CD14-positive monocyte (primary cell): ENCODE measurements around the gene DNAH14. TPM values are rescaled to one million over a fixed set of nuclear protein-coding genes. Genes with fewer than 3 reads are reported as not detected.

Experiments used
- DNase-seq, 3 donors: peaks; one replicate each; pipeline ENCODE4 v3.0.0-alpha.2; 2011 to 2022
- H2AFZ ChIP-seq: 2 replicates; pipeline ENCODE4 v1.6.0; 2012; ENCODE audit warnings: mild to moderate bottlenecking, low read depth, low read length, inconsistent platforms; ENCODE audit not compliant: insufficient read depth, poor library complexity, severe bottlenecking
- H3K27ac ChIP-seq, 2 donors: 1 replicate in 1 of 2; 2 replicates in 1 of 2; pipeline ENCODE4 v1.5.1; 2012 to 2013; ENCODE audit warnings: low read length in 2 of 2, control low read depth in 1 of 2, inconsistent platforms in 1 of 2, low read depth in 1 of 2, mild to moderate bottlenecking in 1 of 2
- H3K27me3 ChIP-seq, 2 donors: one replicate each; pipeline versions ENCODE4 v1.6.0 to v1.6.1; 2011 to 2013; ENCODE audit warnings: low read length in 2 of 2; ENCODE audit not compliant: control insufficient read depth in 2 of 2, insufficient read depth in 2 of 2
- H3K36me3 ChIP-seq, 2 donors: replicated peaks in 1 of 2; 1 replicate in 1 of 2; 2 replicates in 1 of 2; pipeline versions ENCODE4 v1.5.1 to v1.6.1; 2012 to 2013; ENCODE audit warnings: low read length in 2 of 2, control low read depth in 1 of 2, inconsistent platforms in 1 of 2, mild to moderate bottlenecking in 1 of 2; ENCODE audit not compliant: insufficient read depth in 2 of 2, control insufficient read depth in 1 of 2
- H3K4me1 ChIP-seq, 2 donors: 1 replicate in 1 of 2; 2 replicates in 1 of 2; pipeline versions ENCODE4 v1.5.1 to v1.6.1; 2012 to 2013; ENCODE audit warnings: low read length in 2 of 2, control low read depth in 1 of 2, inconsistent platforms in 1 of 2, mild to moderate bottlenecking in 1 of 2, moderate library complexity in 1 of 2; ENCODE audit not compliant: insufficient read depth in 2 of 2, control insufficient read depth in 1 of 2
- H3K4me2 ChIP-seq: replicated peaks from 2 replicates; pipeline ENCODE3; 2012; ENCODE audit warnings: low read length, moderate library complexity, mild to moderate bottlenecking; ENCODE audit not compliant: poor library complexity, severe bottlenecking; ENCODE audit errors: extremely low read depth
- H3K4me3 ChIP-seq, 3 experiments: fragments of 200-600 bp in 1 of 3; sonication (generic) in 1 of 3; replicated peaks in 1 of 3; 1 replicate in 2 of 3; 2 replicates in 1 of 3; pipeline ENCODE4 v1.5.1; 2011 to 2013; ENCODE audit warnings: low read length in 3 of 3, mild to moderate bottlenecking in 3 of 3, control low read depth in 2 of 3, low read depth in 2 of 3, inconsistent platforms in 1 of 3, moderate library complexity in 1 of 3
- H3K79me2 ChIP-seq: 2 replicates; pipeline ENCODE4 v1.6.0; 2012; ENCODE audit warnings: mild to moderate bottlenecking, control low read depth, inconsistent platforms, low read length, moderate library complexity; ENCODE audit not compliant: insufficient read depth
- H3K9ac ChIP-seq: 2 replicates; pipeline ENCODE4 v1.6.0; 2017; ENCODE audit warnings: low read length, mild to moderate bottlenecking; ENCODE audit not compliant: insufficient read depth, poor library complexity, severe bottlenecking
- H3K9me3 ChIP-seq, 2 donors: replicated peaks in 1 of 2; 1 replicate in 1 of 2; 2 replicates in 1 of 2; pipeline versions ENCODE4 v1.5.1 to v1.6.1; 2012 to 2013; ENCODE audit warnings: low read length in 2 of 2, control low read depth in 1 of 2; ENCODE audit not compliant: control insufficient read depth in 1 of 2, insufficient read depth in 1 of 2
- H4K20me1 ChIP-seq: 2 replicates; pipeline ENCODE4 v1.6.0; 2012; ENCODE audit warnings: mild to moderate bottlenecking, low read length, control low read depth, moderate library complexity; ENCODE audit not compliant: insufficient read depth
- H3K27ac Mint-ChIP-seq, 7 donors: one replicate each; pipeline ENCODE4 v1.8.0; 2020; ENCODE audit warnings: mild to moderate bottlenecking in 7 of 7, mixed read lengths in 7 of 7, moderate library complexity in 6 of 7, inconsistent platforms in 2 of 7
- H3K27me3 Mint-ChIP-seq, 3 donors: one replicate each; pipeline ENCODE4 v1.8.0; 2021 to 2022; ENCODE audit warnings: low read depth in 3 of 3, mild to moderate bottlenecking in 3 of 3, mixed read lengths in 3 of 3, moderate library complexity in 3 of 3, inconsistent platforms in 1 of 3
- H3K36me3 Mint-ChIP-seq, 2 donors: one replicate each; pipeline ENCODE4 v1.8.0; 2020; ENCODE audit warnings: mixed read lengths in 2 of 2, inconsistent platforms in 1 of 2, mild to moderate bottlenecking in 1 of 2
- H3K4me1 Mint-ChIP-seq: one replicate; pipeline ENCODE4 v1.8.0; 2020; ENCODE audit warnings: mild to moderate bottlenecking, mixed read lengths
- H3K4me3 Mint-ChIP-seq, 2 donors: one replicate each; pipeline ENCODE4 v1.8.0; 2020; ENCODE audit warnings: mild to moderate bottlenecking in 2 of 2, mixed read lengths in 2 of 2, moderate library complexity in 1 of 2
- H3K9me3 Mint-ChIP-seq, 7 donors: one replicate each; pipeline ENCODE4 v1.8.0; 2020 to 2022; ENCODE audit warnings: mixed read lengths in 7 of 7, mild to moderate bottlenecking in 6 of 7, moderate library complexity in 6 of 7, inconsistent platforms in 2 of 7
- CTCF ChIP-seq: fragments of 200-600 bp; IDR thresholded peaks from one replicate; pipeline ENCODE4 v1.8.0; 2022; ENCODE audit warnings: antibody characterized with exemption, mild to moderate bottlenecking
- WGBS: methylation state at CpG from one replicate; pipeline ENCODE4 v1.1.5; 2013; ENCODE audit warnings: missing lambda C conversion rate; ENCODE audit not compliant: insufficient coverage; 5-methylcytosine and 5-hydroxymethylcytosine counted together
- intact Hi-C, 2 donors: fragments of 100-400 bp; cut with micrococcal nuclease; formaldehyde crosslinking; loops; one replicate each; pipeline versions ENCODE4 v1.15.0 to v1.15.1; 2023
- polyA plus RNA-seq, 3 donors: library from polyadenylated mRNA; depleted of rRNA in 1 of 3; unstranded in 2 of 3; stranded (reverse) in 1 of 3; fragments of 300-500 nt in 2 of 3; fragments of >200 nt in 1 of 3; fragmentation: Illumina TruSeq in 2 of 3; gene quantifications; 1 replicate in 2 of 3; 2 replicates in 1 of 3; pipeline ENCODE4 v1.2.3, GENCODE V29; 2012 to 2021

Gene DNAH14
- polyA plus RNA-seq, 3 donors = 0.83 TPM; not detected in 2

DNA sequence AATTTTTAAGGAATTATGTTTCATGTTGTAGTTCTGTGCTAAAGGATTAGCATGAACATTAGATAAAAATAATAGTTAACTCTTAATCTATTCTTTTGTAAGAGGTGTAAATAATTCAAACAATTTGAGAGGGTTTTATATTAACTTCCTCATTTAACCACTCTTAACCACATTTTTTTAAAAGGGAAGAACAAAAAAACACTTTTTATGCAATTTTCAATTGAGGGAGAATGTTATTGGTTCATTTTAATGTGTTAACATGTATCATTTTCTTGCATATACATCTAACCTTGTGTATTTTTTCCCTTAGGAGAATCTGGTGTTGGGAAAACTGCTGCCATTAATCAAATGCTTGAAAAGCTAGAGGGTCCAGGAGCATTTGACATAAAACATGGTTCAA is 329.3 kb downstream of the DNAH14 start:
- H3K36me3 Mint-ChIP-seq = no peaks in the 10 kb centered on the region
- peaks cover 0 to 13% (median 3%) of the 10 kb centered on the region in 7 donors for H3K9me3 Mint-ChIP-seq
- no peak for TF ChIP-seq CTCF

DNA sequence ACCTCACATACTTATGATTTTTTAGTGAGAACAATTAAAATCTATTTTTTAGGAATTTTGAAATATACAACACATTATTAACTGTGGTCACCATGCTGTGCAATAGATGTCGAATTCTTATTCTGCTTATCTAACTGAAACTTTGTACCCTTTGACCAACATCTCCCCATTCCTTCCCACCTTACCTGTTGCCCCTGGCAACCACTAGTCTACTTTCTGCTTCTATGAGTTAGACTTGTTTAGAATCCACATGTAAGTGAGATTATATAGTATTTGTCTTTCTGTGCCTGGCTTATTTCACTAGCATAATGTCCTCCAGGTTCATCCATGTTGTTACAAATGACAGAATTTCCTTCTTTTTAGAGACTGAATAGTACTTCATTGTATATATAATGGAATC is 330.1 kb downstream of the DNAH14 start:
- Histone ChIP-seq H3K9me3 (no peaks in the 10 kb centered on the region), H4K20me1 (no peaks in the 10 kb centered on the region), H3K9ac (no peak overlapping the region), H3K4me3 (no peak overlapping the region), H3K4me2 (no peak overlapping the region), H3K27me3 (no peaks in the 10 kb centered on the region), H3K36me3 (no peaks in the 10 kb centered on the region), H3K79me2 (no peaks in the 10 kb centered on the region), H3K4me1 (no peaks in the 10 kb centered on the region), H3K27ac (no peak overlapping the region), H2AFZ (no peak overlapping the region)
- no peaks in the 10 kb centered on the region for H3K27me3 Mint-ChIP-seq
- intact Hi-C loops = no loop called here
- H3K36me3 Mint-ChIP-seq = no peaks in the 10 kb centered on the region
- no peak for DNase-seq
- H3K27ac Mint-ChIP-seq = no peak overlapping the region
- no peak for TF ChIP-seq CTCF
- H3K9me3 Mint-ChIP-seq = peaks cover 0 to 11% (median 3%) of the 10 kb centered on the region in 7 donors
- no CpG with 5 or more reads among the region's 1 CpG for WGBS
- peaks cover 3% of the 10 kb centered on the region for H3K4me1 Mint-ChIP-seq
- no peak overlapping the region for H3K4me3 Mint-ChIP-seq

More for the DNA sequence above, 329.3 kb downstream of the DNAH14 start:
- no peaks in the 10 kb centered on the region for H3K79me2 ChIP-seq
- no peaks in the 10 kb centered on the region for H3K27me3 ChIP-seq
- peak in 1 of 3 donors; percentile 1 for DNase-seq
- no peaks in the 10 kb centered on the region for H3K4me1 ChIP-seq
- H3K9me3 ChIP-seq = no peaks in the 10 kb centered on the region
- H3K27ac ChIP-seq = no peak overlapping the region
- H3K36me3 ChIP-seq = no peaks in the 10 kb centered on the region
- H4K20me1 ChIP-seq = no peaks in the 10 kb centered on the region
- H3K9ac ChIP-seq = no peak overlapping the region
- no peak overlapping the region for H3K4me3 ChIP-seq
- Mint-ChIP-seq H3K4me1 (peaks cover 2% of the 10 kb centered on the region), H3K27me3 (no peaks in the 10 kb centered on the region), H3K4me3 (no peak overlapping the region), H3K27ac (no peak overlapping the region)
- no peak overlapping the region for H2AFZ ChIP-seq
- H3K4me2 ChIP-seq = no peak overlapping the region
- intact Hi-C loops = no loop called here
